H1 (cell line): ENCODE measurements around the gene ANKRD12. TPM values are rescaled to one million over a fixed set of nuclear protein-coding genes. Genes with fewer than 3 reads are reported as not detected.

Source experiments
- CTCF ChIA-PET: fragments of 300-600 bp; sonication (Branson Sonifier 250); formaldehyde crosslinking; loops from one replicate; lab custom pipeline; 2021; ENCODE audit not compliant: partially characterized antibody; lab: Charles Lee
- POLR2A ChIA-PET: fragments of 300-600 bp; sonication (Branson Sonifier 250); formaldehyde crosslinking; loops from one replicate; lab custom pipeline; 2021; ENCODE audit warnings: inconsistent platforms; ENCODE audit not compliant: partially characterized antibody; lab: Charles Lee
- DNase-seq, 2 experiments: peaks; one replicate each; pipeline versions ENCODE4 v3.0.0 to v3.0.0-alpha.2; 2010 to 2022; ENCODE audit warnings: low spot score in 2 of 2, low read depth in 1 of 2, mixed read lengths in 1 of 2
- FAIRE-seq: peaks from 2 replicates; lab custom pipeline; 2011; peaks lifted over from hg19 to GRCh38; lab: Jason Lieb, UNC
- H2AFZ ChIP-seq: 2 replicates; pipeline ENCODE4 v1.8.1; 2012; ENCODE audit warnings: low read length, inconsistent platforms
- H2AK5ac ChIP-seq: 2 replicates; pipeline ENCODE4 v1.6.1; 2013; ENCODE audit warnings: low read depth, low read length
- H2BK120ac ChIP-seq: replicated peaks from 2 replicates; pipeline ENCODE3; 2013; ENCODE audit warnings: low read depth, low read length, inconsistent platforms
- H2BK12ac ChIP-seq: 2 replicates; pipeline ENCODE4 v1.6.1; 2013; ENCODE audit warnings: low read depth, low read length
- H2BK15ac ChIP-seq: 2 replicates; pipeline ENCODE4 v1.6.1; 2013; ENCODE audit warnings: low read length
- H2BK20ac ChIP-seq: 2 replicates; pipeline ENCODE4 v1.6.1; 2013; ENCODE audit warnings: low read length
- H2BK5ac ChIP-seq: 2 replicates; pipeline ENCODE4 v1.6.1; 2013; ENCODE audit warnings: low read depth, low read length
- H3K14ac ChIP-seq: 2 replicates; pipeline ENCODE4 v1.6.1; 2013; ENCODE audit warnings: inconsistent platforms; ENCODE audit not compliant: insufficient read length
- H3K18ac ChIP-seq: 2 replicates; pipeline ENCODE4 v1.6.1; 2013; ENCODE audit warnings: low read length; ENCODE audit errors: extremely low read depth
- H3K23ac ChIP-seq: 2 replicates; pipeline ENCODE4 v1.6.1; 2013; ENCODE audit warnings: inconsistent platforms; ENCODE audit not compliant: insufficient read length
- H3K23me2 ChIP-seq: 2 replicates; pipeline ENCODE4 v1.6.1; 2013; ENCODE audit warnings: low read depth, low read length
- H3K27ac ChIP-seq: 2 replicates; pipeline ENCODE4 v1.6.1; 2011; ENCODE audit warnings: low read depth, low read length, inconsistent platforms
- H3K27me3 ChIP-seq, 4 experiments: replicated peaks in 1 of 4; 1 replicate in 1 of 4; 2 replicates in 3 of 4; pipeline versions ENCODE4 v1.6.1 to v1.8.1; 2011 to 2013; ENCODE audit warnings: low read length in 3 of 4, mild to moderate bottlenecking in 3 of 4, inconsistent platforms in 2 of 4, mixed read lengths in 2 of 4, moderate library complexity in 1 of 4; ENCODE audit not compliant: control insufficient read depth in 3 of 4, insufficient read depth in 3 of 4; ENCODE audit errors: extremely low read depth in 1 of 4
- H3K36me3 ChIP-seq, 4 experiments: 2 replicates each; pipeline versions ENCODE4 v1.6.1 to v1.8.1; 2011 to 2013; ENCODE audit warnings: mild to moderate bottlenecking in 4 of 4, low read length in 3 of 4, moderate library complexity in 2 of 4, control low read depth in 1 of 4, inconsistent platforms in 1 of 4; ENCODE audit not compliant: insufficient read depth in 4 of 4, control insufficient read depth in 2 of 4
- H3K4ac ChIP-seq: replicated peaks from 2 replicates; pipeline ENCODE3; 2013; ENCODE audit warnings: low read length, low read depth, mixed read lengths, inconsistent platforms; ENCODE audit not compliant: insufficient read length
- H3K4me1 ChIP-seq, 4 experiments: replicated peaks in 1 of 4; 1 replicate in 1 of 4; 2 replicates in 3 of 4; pipeline versions ENCODE4 v1.6.1 to v1.8.1; 2011 to 2013; ENCODE audit warnings: low read length in 3 of 4, inconsistent platforms in 2 of 4, mixed read lengths in 1 of 4; ENCODE audit not compliant: insufficient read depth in 4 of 4, control insufficient read depth in 3 of 4
- H3K4me2 ChIP-seq, 2 experiments: 2 replicates each; pipeline versions ENCODE4 v1.6.1 to v1.8.1; 2011 to 2013; ENCODE audit warnings: low read depth in 2 of 2, low read length in 2 of 2, control low read depth in 1 of 2, inconsistent platforms in 1 of 2, mild to moderate bottlenecking in 1 of 2; ENCODE audit not compliant: insufficient read depth in 1 of 2
- H3K4me3 ChIP-seq, 4 experiments: fragments of 200-600, 300-600 bp in 1 of 4; sonication (generic), shearing (Covaris generic), sonication (Bioruptor Twin) in 1 of 4; 2 replicates each; pipeline versions ENCODE4 v1.5.1 to v1.8.1; 2011 to 2016; ENCODE audit warnings: low read length in 4 of 4, low read depth in 3 of 4, control low read depth in 2 of 4, inconsistent platforms in 2 of 4, mild to moderate bottlenecking in 2 of 4, mixed read lengths in 1 of 4, moderate library complexity in 1 of 4; ENCODE audit not compliant: insufficient read depth in 2 of 4; ENCODE audit errors: extremely low read depth in 1 of 4
- H3K56ac ChIP-seq: replicated peaks from 2 replicates; pipeline ENCODE3; 2013; ENCODE audit warnings: low read depth, mild to moderate bottlenecking, mixed read lengths, low read length, inconsistent platforms; ENCODE audit not compliant: insufficient read length
- H3K79me1 ChIP-seq: 2 replicates; pipeline ENCODE4 v1.6.1; 2013; ENCODE audit warnings: low read depth, low read length, control low read depth
- H3K79me2 ChIP-seq, 2 experiments: 2 replicates each; pipeline versions ENCODE4 v1.6.1 to v1.8.1; 2012 to 2013; ENCODE audit warnings: low read length in 2 of 2, mild to moderate bottlenecking in 2 of 2, inconsistent platforms in 1 of 2; ENCODE audit not compliant: insufficient read depth in 2 of 2, control insufficient read depth in 1 of 2
- H3K9ac ChIP-seq, 4 experiments: replicated peaks in 1 of 4; 1 replicate in 1 of 4; 2 replicates in 3 of 4; pipeline versions ENCODE4 v1.6.1 to v1.8.1; 2011 to 2013; ENCODE audit warnings: low read depth in 3 of 4, low read length in 3 of 4, control low read depth in 2 of 4, mild to moderate bottlenecking in 2 of 4, moderate library complexity in 2 of 4, inconsistent platforms in 1 of 4; ENCODE audit errors: extremely low read depth in 1 of 4
- H3K9me3 ChIP-seq, 2 experiments: 2 replicates each; pipeline versions ENCODE4 v1.6.1 to v1.8.1; 2012 to 2013; ENCODE audit warnings: mild to moderate bottlenecking in 2 of 2, moderate library complexity in 2 of 2, control low read depth in 1 of 2, inconsistent platforms in 1 of 2, low read depth in 1 of 2, low read length in 1 of 2, mixed read lengths in 1 of 2; ENCODE audit not compliant: insufficient read depth in 2 of 2
- H4K20me1 ChIP-seq, 2 experiments: replicated peaks in 1 of 2; 2 replicates each; pipeline versions ENCODE3 to v1.8.1; 2011 to 2013; ENCODE audit warnings: inconsistent platforms in 2 of 2, low read length in 2 of 2, mild to moderate bottlenecking in 1 of 2; ENCODE audit not compliant: insufficient read depth in 2 of 2, control insufficient read depth in 1 of 2
- H4K5ac ChIP-seq: 2 replicates; pipeline ENCODE4 v1.6.1; 2013; ENCODE audit warnings: low read length, low read depth, mixed read lengths, inconsistent platforms; ENCODE audit not compliant: insufficient read length
- H4K8ac ChIP-seq: 2 replicates; pipeline ENCODE4 v1.8.0; 2013; ENCODE audit warnings: mild to moderate bottlenecking, moderate library complexity, low read length, inconsistent platforms; ENCODE audit not compliant: insufficient read depth; ENCODE audit errors: extremely low read depth
- H4K91ac ChIP-seq: replicated peaks from 2 replicates; pipeline ENCODE3; 2013; ENCODE audit warnings: low read length, mixed read lengths, inconsistent platforms; ENCODE audit not compliant: insufficient read length
- CREB1 ChIP-seq: IDR thresholded peaks from 2 replicates; pipeline ENCODE4 v1.6.1; 2012; ENCODE audit warnings: inconsistent platforms
- EZH2 ChIP-seq: fragments of 200-600 bp; sonication (generic); IDR thresholded peaks from 2 replicates; pipeline ENCODE4 v1.7.1; 2012; ENCODE audit warnings: low read depth, mild to moderate bottlenecking, moderate library complexity, low read length, inconsistent platforms; ENCODE audit not compliant: severe bottlenecking
- FOSL1 ChIP-seq: IDR thresholded peaks from 2 replicates; pipeline ENCODE4 v1.6.1; 2011; ENCODE audit warnings: mild to moderate bottlenecking, low read depth, low read length, moderate library complexity; ENCODE audit not compliant: insufficient read depth
- GABPA ChIP-seq: IDR thresholded peaks from 2 replicates; pipeline ENCODE4 v1.6.1; 2011; ENCODE audit warnings: mild to moderate bottlenecking, low read length, moderate library complexity, borderline replicate concordance; ENCODE audit not compliant: insufficient read depth
- PHF8 ChIP-seq: fragments of 200-600 bp; sonication (generic); conservative IDR thresholded peaks from 2 replicates; pipeline ENCODE4 v1.7.1; 2012; ENCODE audit warnings: low read depth, mild to moderate bottlenecking, inconsistent platforms, low read length, moderate library complexity
- POLR2A ChIP-seq, 2 experiments: IDR thresholded peaks; 1 replicate in 1 of 2; 2 replicates in 1 of 2; pipeline ENCODE4 v1.6.1; 2011; ENCODE audit warnings: low read depth in 2 of 2, low read length in 2 of 2, mild to moderate bottlenecking in 2 of 2; ENCODE audit errors: control extremely low read depth in 1 of 2
- POU5F1 ChIP-seq: IDR thresholded peaks from 2 replicates; pipeline ENCODE4 v1.6.1; 2011; ENCODE audit warnings: low read depth, mild to moderate bottlenecking, low read length, moderate library complexity
- SIRT6 ChIP-seq: IDR thresholded peaks from one replicate; pipeline ENCODE4 v1.7.1; 2012; ENCODE audit warnings: low read length, inconsistent platforms
- SP1 ChIP-seq: IDR thresholded peaks from 2 replicates; pipeline ENCODE4 v1.6.1; 2011; ENCODE audit warnings: low read depth, low read length
- TAF1 ChIP-seq: IDR thresholded peaks from 2 replicates; pipeline ENCODE4 v1.6.1; 2011; ENCODE audit warnings: mild to moderate bottlenecking, low read depth, low read length
- TAF7 ChIP-seq: optimal IDR thresholded peaks from 2 replicates; pipeline ENCODE3; 2011; ENCODE audit warnings: low read depth, mild to moderate bottlenecking, inconsistent platforms, low read length, moderate library complexity, borderline replicate concordance
- YY1 ChIP-seq: IDR thresholded peaks from 2 replicates; pipeline ENCODE4 v1.6.1; 2011; ENCODE audit warnings: low read depth, mild to moderate bottlenecking, low read length
- WGBS, 2 experiments: shearing (Covaris generic) in 1 of 2; methylation state at CpG; one replicate each; pipeline versions ENCODE4 v1.1.6 to v1.1.7; 2013 to 2015; ENCODE audit warnings: low lambda C conversion rate in 2 of 2, mixed read lengths in 2 of 2, inconsistent platforms in 1 of 2, low coverage in 1 of 2, missing lambda C conversion rate in 1 of 2; ENCODE audit not compliant: insufficient replicate concordance in 2 of 2, insufficient coverage in 1 of 2, insufficient read length in 1 of 2; ENCODE audit errors: extremely low coverage in 1 of 2, missing lambda C conversion rate in 1 of 2; 5-methylcytosine and 5-hydroxymethylcytosine counted together
- polyA plus RNA-seq, 7 experiments: library from polyadenylated mRNA; depleted of rRNA in 3 of 7; stranded (reverse) in 5 of 7; unstranded in 2 of 7; fragments of >200 nt in 5 of 7; fragments of 200-250 nt in 2 of 7; gene quantifications; 1 replicate in 5 of 7; 2 replicates in 1 of 7; 4 replicates in 1 of 7; pipeline versions ENCODE4 v1.2.1 to v1.2.3, GENCODE V29; 2011 to 2013; ENCODE audit warnings: missing spikeins in 2 of 7, mixed read lengths in 2 of 7
- total RNA-seq: library from RNA; stranded (reverse); fragmentation: NEBNext Ultra II Directional; extraction: Animal tissue kit (Norgen Biotek cat#: 25700); gene quantifications from 2 replicates; pipeline ENCODE4 v1.2.1, GENCODE V29; 2021

ANKRD12 gene
- total and polyA plus RNA-seq, 2 of the 8 experiments (the other 6 are each of a cell fraction or from before 2014, with no cell fraction given), result 2.6 to 37.9 TPM

DNA sequence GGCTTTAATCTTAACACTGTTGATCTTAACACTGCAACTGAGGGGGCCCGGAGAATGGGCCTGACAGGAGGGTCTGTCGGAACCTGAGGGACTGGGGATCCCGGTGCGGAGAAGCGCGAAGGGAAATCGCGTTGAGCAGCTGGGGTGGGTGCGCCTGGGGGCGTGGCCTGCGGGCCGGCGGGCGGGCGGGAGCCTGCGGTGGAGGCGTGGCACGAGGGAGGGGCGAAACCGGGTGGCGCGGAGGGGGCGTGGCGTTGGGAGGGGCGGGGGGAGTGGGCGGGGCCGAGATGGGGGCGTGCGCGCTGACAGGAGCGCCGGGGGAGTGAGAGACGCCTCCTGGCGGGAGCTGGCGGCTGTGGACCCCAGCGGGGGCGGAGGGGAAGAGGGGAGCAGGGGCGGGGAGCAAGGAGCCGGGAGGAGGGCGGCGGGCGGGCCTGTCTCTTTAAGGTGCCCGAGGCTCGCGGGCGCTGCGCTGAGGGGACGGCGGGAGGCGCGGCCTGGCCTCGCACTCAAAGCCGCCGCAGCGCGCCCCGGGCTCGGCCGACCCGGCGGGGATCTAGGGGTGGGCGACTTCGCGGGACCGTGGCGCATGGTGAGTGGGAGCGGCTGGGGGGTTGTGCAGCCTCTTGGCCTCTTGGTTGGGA is 197.9 kb downstream of the ANKRD12 start, which contains the start of gene TWSG1:
TWSG1 (plus strand) TSS at position 445 of the 644 bp plus-strand sequence. CDS start 2,457 bp downstream, outside the sequence.
- CTCF ChIA-PET, result interaction anchor here (0.5 to 0.7 kb wide), 2 partner anchors 22 to 78 kb away, joined by 3 read pairs; no protein-coding TSS in a partner anchor
- DNase-seq, result peak; percentile 84 to 95
- no peak within 1 kb of the TSS for H2AK5ac ChIP-seq
- H4K91ac ChIP-seq, result no peak within 1 kb of the TSS
- H3K4ac ChIP-seq, result peak within 1 kb of the TSS; percentile 61
- no peak within 1 kb of the TSS for H2BK15ac ChIP-seq
- POLR2A ChIA-PET, result interaction anchor here (0.8 to 2.5 kb wide), 9 partner anchors 12 to 199 kb away, joined by 3 to 8 read pairs (median 3); partner anchors contain the start of gene ANKRD12
- peaks cover 0 to 9% (median 4%) of the 10 kb centered on the region in 4 experiments; a peak in 3 of 7 replicates for H3K27me3 ChIP-seq
- peak within 1 kb of the TSS; percentile 71; the same call in 1 of the 2 replicates for H2BK12ac ChIP-seq
- peak within 1 kb of the TSS; percentile 57 to 89 (median 67) for H3K4me3 ChIP-seq
- H3K79me1 ChIP-seq, result no peaks in the 10 kb centered on the region
- no peaks in the 10 kb centered on the region for H4K20me1 ChIP-seq
- H3K4me2 ChIP-seq, result peak within 1 kb of the TSS; percentile 75 to 88
- WGBS, 2 experiments, result 2% methylated on average over 8 of the region's 67 CpGs; no CpG with 5 or more reads in 1 of the 2 experiments
- peak within 1 kb of the TSS; percentile 71 for H4K5ac ChIP-seq
- no peak for FAIRE-seq
- H4K8ac ChIP-seq, result peak within 1 kb of the TSS; percentile 91
- H3K9ac ChIP-seq, result peak within 1 kb of the TSS; percentile 57 to 83 (median 65); a peak in 6 of 7 replicates
- peak within 1 kb of the TSS; percentile 56; the same call in 1 of the 2 replicates for H2AFZ ChIP-seq
- H3K9me3 ChIP-seq, result no peaks in the 10 kb centered on the region
- H3K56ac ChIP-seq, result no peak within 1 kb of the TSS
- H3K4me1 ChIP-seq, result no peaks in the 10 kb centered on the region; a peak in 1 of 7 replicates
- peak within 1 kb of the TSS; percentile 71; the same call in 1 of the 2 replicates for H3K18ac ChIP-seq
- peak within 1 kb of the TSS; percentile 57; the same call in 1 of the 2 replicates for H2BK20ac ChIP-seq
- H3K23me2 ChIP-seq, result peaks cover 4% of the 10 kb centered on the region; the same call in 1 of the 2 replicates
- peaks cover 0 to 14% (median 0%) of the 10 kb centered on the region in 4 experiments; a peak in 3 of 8 replicates for H3K36me3 ChIP-seq
- no peak within 1 kb of the TSS for H2BK120ac ChIP-seq
- no peak within 1 kb of the TSS for H3K23ac ChIP-seq
- peaks cover 0 to 7% of the 10 kb centered on the region in 2 experiments; a peak in 2 of 4 replicates for H3K79me2 ChIP-seq
- H3K14ac ChIP-seq, result no peak within 1 kb of the TSS
- H3K27ac ChIP-seq, result peak within 1 kb of the TSS; percentile 37; the same call in 1 of the 2 replicates
- no peak within 1 kb of the TSS for H2BK5ac ChIP-seq
- TF ChIP-seq POLR2A (IDR thresholded peaks at IDR 0.05; ENCODE audit: control extremely low read depth in 1 of 2, low read depth in 2 of 2, low read length in 2 of 2) (peak; percentile 50 to 63), POU5F1 (no peak), YY1 (no peak), FOSL1 (no peak), PHF8 (peak; percentile 74; the same call in 1 of the 2 replicates), SIRT6 (no peak), SP1 (no peak), TAF7 (peak; percentile 24), EZH2 (no peak), TAF1 (0 out of 2 replicates have a peak, but pooled peaks have one; percentile 35), GABPA (no peak), CREB1 (no peak; the same call in 1 of the 2 replicates)
